Measurements from ENCODE around the gene NUDT5.

The NUDT5 gene

DNA sequence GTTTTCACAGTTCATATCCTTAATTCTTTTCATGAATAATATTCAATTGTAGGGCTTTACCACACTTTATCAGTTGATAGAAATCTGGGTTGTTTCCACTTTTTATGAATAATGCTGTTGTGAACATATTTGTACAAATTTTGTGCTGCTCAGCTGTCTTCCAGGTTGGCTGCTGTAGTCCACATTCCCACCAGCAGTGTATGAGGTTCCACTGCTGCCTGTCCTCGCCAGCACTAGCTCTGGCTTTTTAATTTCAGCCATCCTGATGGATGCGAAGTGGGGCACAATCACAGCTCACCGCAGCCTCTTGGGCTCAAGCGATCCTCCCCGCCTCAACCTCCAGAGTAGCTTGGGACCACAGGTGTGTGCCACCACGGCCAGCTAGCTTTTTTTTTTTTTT lies 32.8 kb downstream of the NUDT5 start:
- no peak for DNase-seq

GRCh38 chr10:12160664-12161063 lies 35.0 kb downstream of the NUDT5 start:
- DNase-seq, result no peak

DNA sequence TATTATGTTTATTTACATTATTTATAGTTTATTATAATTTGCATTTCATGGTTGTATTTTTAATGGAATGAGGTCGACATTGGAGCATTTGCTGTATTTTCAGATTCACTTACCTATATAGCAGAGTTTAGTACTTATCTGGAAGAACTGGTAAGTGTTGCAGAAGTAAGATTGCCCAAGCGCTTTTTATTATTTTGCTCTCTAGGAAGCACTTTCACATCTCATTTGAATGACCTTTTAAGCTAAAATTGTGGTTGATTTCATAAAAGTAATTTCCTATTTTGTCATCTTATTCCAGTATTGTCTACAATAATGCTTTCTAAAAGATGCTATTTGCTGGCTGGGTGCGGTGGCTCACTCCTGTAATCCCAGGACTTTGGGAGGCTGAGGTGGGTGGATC lies 37.6 kb downstream of the NUDT5 start:
- DNase-seq, result no peak

- no peak for DNase-seq
These were observed 39.1 kb downstream of the NUDT5 start for GRCh38 chr10:12156367-12157123.

DNA sequence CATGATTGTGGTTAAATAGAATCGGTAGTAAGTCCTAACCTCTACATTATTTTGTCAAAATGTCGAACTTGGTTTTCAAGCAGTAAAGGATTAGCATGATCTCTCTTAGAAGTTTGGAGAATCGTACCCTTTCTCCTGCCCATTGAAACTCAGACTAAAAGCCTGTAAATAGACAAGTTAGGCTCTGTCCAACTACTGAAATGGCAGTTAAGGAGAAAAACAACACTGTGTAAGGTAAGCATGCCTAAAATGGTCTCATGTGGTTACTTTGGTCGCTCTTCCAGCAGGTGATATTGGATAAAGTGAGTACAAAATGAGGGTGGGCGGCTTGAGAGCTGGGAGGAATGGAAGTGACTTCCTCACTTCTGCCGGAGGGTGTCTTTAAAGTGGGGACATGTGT lies 41.2 kb downstream of the NUDT5 start:
- no peak for DNase-seq

DNA sequence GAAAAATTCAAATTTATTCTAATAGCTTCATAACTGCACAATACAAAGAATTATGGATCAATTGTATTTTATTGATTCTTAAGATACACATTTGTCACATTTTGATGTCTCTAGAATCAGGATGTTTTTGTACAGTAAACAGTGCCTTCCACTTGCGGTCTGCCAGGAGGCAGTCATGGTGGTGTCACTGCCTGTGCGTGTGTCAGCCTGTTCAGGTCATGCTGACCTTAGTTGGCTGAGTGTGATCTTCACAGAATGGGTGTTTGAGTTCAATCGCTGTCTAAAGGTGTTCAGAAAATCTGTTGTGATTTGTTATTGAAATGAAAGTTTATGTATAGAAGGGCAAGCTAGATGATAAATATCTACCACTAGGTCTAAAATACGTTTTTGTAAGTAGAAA lies 45.5 kb downstream of the NUDT5 start:
- DNase-seq, result no peak

GRCh38 chr10:12144538-12144937 lies 51.2 kb downstream of the NUDT5 start:
- no peak for DNase-seq

DNA sequence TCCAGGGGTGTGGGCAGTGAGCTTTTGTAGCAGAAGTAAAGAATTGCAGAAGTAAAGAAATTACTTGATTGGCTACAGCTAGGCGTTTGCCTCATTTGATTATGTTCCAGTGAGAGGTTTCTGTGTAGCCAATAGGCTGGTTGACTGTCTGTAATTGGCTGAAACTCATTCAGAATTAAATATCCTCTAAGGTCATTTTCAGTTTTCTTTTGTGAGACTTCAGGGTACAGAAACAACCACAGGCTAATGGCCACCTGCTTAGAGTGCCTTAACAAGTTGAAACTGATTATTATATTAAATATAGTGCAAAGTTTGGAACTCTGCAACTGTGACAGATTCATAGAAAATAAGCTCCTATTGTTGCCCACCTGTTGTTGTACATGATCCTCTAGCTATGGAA lies 55.7 kb downstream of the NUDT5 start:
- no peak for DNase-seq

DNA sequence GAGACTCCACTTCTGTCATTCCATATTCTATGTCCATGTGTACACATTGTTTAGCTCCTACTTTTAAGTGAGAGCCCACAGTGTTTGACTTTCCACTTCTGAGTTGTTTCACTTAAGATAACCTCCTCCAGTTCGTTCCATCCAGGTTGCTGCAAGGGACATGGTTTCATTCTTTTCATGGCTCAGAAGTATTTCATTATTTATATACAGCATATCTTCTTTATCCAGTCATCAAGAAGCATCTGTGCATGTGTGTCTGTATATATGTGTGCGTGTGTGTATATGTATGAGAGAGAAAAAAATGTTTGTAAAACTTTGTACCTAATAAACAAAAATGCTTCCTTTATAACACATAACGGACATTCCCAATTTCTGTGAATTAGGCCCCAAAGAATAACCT lies 60.1 kb downstream of the NUDT5 start:
- no peak for DNase-seq

DNA sequence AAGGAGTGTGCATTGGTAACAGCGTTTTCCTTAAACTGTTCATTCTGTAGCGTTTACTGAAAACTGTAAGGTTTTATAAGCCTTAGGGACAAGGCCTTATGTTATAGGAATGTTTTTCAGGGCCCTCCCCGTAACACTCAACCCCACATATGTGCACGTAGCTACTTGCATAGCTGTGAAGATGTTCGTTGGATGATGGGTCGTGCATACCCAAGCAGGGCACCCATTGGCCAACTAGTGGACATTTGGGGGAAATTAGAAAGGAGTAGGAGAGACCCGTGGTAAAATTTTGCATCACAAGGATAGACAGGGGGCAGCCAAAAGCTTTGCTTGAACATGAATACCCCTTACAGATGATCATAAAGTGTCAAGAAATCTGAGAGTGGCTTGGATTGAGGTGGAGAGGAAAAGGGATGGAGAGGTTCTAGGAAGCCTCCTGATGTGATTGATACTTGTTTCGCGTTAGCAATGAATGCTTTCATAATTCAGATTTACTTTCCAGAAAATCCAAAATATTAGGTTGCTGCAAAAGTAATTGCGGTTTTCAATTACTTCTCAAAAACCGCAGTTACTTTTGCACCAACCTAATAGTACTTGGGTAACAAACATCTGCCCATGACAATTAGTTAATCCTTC lies 65.3 kb downstream of the NUDT5 start:
- no peak for DNase-seq

DNA sequence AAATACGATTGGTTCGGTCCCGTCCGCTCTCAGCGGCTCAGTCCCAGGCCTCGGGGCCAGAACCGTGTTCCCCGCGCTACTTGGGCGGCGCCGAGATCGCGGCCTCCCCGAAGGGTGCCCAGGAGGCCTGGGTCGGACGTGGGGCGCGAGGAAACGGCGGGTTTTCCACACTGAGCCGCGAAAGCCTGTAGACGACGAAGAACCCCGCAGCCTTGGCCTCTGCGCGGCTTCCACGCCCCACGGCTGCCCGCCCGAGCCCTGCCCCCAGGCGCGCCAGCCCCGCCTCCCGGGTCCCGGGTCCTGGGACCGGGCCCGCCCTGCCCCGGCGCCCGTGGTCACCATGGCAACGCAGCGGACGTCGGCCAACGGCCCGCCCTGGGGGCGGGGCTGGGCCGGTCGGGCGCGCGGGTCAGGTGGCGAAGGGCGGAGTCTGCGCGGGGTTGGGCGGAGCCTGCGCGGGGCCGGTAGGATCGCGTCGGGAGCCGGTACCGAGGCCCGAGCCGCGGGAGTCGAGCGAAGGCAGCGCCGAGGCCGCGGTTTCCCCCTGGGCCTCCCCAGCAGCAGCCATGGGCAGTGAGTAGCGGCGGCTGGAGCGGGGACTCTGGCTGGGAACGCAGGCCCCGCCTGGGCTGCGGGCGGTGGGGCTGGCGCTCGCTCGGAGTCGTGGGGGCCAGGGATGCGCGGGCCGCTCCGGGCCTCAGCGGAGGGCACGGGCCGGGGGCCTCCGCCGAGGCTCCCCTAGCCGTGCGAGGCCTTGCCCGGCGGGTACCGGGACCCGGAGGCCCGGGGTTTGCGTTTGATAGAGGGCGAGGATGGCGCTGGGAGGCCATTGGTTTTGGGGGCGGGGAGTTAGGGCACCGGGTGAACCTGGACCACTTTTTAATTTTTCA lies 66.2 kb downstream of the NUDT5 start, which contains the start of gene SEC61A2:
Gene SEC61A2, plus strand, starts transcription at position 456 of the 890 bp plus-strand sequence. Its CDS starts 111 bp downstream, at position 567.
- DNase-seq, result peak; percentile 66

DNA sequence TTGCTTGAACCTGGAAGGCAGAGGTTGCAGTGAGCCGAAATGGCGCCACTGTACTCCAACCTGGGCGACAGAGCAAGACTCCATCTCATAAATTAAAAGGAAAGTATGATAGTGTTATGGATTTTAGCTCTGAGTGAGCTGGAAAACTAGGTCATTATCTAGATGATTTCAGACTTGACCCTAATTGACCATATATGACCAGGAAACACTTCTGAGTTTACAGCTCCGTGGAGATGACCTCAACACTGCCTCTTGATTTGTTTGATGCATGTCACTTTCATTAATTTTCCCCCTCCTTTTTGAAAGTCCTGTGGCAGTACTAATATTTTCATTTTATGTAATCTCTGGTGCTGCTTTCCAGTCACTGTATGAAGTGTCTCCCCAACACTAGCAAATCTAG lies 74.0 kb downstream of the NUDT5 start:
- DNase-seq, result no peak
